ENCODE measurements around the gene SLC25A42.

- TF ChIP-seq POLR2A (IDR thresholded peaks at IDR 0.05; ENCODE audit: low read depth, low read length) (no peak), POLR2AphosphoS5 (IDR thresholded peaks at IDR 0.05; ENCODE audit: low read depth, low read length) (no peak)
Observed at GRCh38 chr19:19051478-19052213, 12.1 kb upstream of the SLC25A42 start.

Measured in GM12891 (cell line).